H9 (cell line): ENCODE measurements around the gene ACKR4. TPM values are rescaled to one million over a fixed set of nuclear protein-coding genes. Genes with fewer than 3 reads are reported as not detected.

Experiments used
- DNase-seq: peaks from one replicate; pipeline ENCODE4 v3.0.0-alpha.2; 2017
- H2AFZ ChIP-seq: one replicate; pipeline ENCODE4 v1.6.1; 2013; ENCODE audit warnings: mild to moderate bottlenecking, low read length, control low read depth, moderate library complexity
- H2AK5ac ChIP-seq: 2 replicates; pipeline ENCODE4 v1.6.1; 2013; ENCODE audit warnings: low read length, control low read depth, mixed read lengths; ENCODE audit not compliant: insufficient read length
- H2BK120ac ChIP-seq: one replicate; pipeline ENCODE4 v1.6.1; 2013; ENCODE audit warnings: low read depth, mild to moderate bottlenecking, low read length, control low read depth, inconsistent platforms; ENCODE audit not compliant: poor library complexity, severe bottlenecking
- H2BK12ac ChIP-seq: 2 replicates; pipeline ENCODE4 v1.6.1; 2013; ENCODE audit warnings: low read length, control low read depth, mixed read lengths, low read depth; ENCODE audit not compliant: insufficient read length
- H2BK15ac ChIP-seq: 2 replicates; pipeline ENCODE4 v1.6.1; 2013; ENCODE audit warnings: low read depth, low read length, control low read depth
- H2BK20ac ChIP-seq: one replicate; pipeline ENCODE4 v1.6.1; 2013; ENCODE audit warnings: low read depth, mild to moderate bottlenecking, low read length, control low read depth, inconsistent platforms; ENCODE audit not compliant: poor library complexity, severe bottlenecking
- H2BK5ac ChIP-seq: 2 replicates; pipeline ENCODE4 v1.6.1; 2013; ENCODE audit warnings: low read length, control low read depth, mixed read lengths; ENCODE audit not compliant: insufficient read length
- H3K14ac ChIP-seq: 2 replicates; pipeline ENCODE4 v1.6.1; 2013; ENCODE audit warnings: low read length, control low read depth; ENCODE audit not compliant: insufficient read depth
- H3K18ac ChIP-seq: 2 replicates; pipeline ENCODE4 v1.6.1; 2013; ENCODE audit warnings: low read depth, mild to moderate bottlenecking, mixed read lengths, low read length, control low read depth; ENCODE audit not compliant: insufficient read length
- H3K23ac ChIP-seq: 2 replicates; pipeline ENCODE4 v1.6.1; 2013; ENCODE audit warnings: low read length, control low read depth, mixed read lengths, low read depth; ENCODE audit not compliant: insufficient read length
- H3K23me2 ChIP-seq: 2 replicates; pipeline ENCODE4 v1.6.1; 2013; ENCODE audit warnings: low read depth, mild to moderate bottlenecking, mixed read lengths, low read length, control low read depth; ENCODE audit not compliant: insufficient read length, poor library complexity, severe bottlenecking
- H3K27ac ChIP-seq: 2 replicates; pipeline ENCODE4 v1.5.1; 2013; ENCODE audit warnings: low read length, control low read depth, mixed read lengths, low read depth; ENCODE audit not compliant: insufficient read length
- H3K27me3 ChIP-seq: 2 replicates; pipeline ENCODE4 v1.6.1; 2013; ENCODE audit warnings: low read length, control low read depth, inconsistent platforms; ENCODE audit not compliant: insufficient read depth
- H3K4ac ChIP-seq: 2 replicates; pipeline ENCODE4 v1.6.1; 2013; ENCODE audit warnings: low read depth, mild to moderate bottlenecking, control low read depth, inconsistent platforms, low read length, moderate library complexity
- H3K4me1 ChIP-seq: 2 replicates; pipeline ENCODE4 v1.6.1; 2013; ENCODE audit warnings: low read length, control low read depth, inconsistent platforms; ENCODE audit not compliant: insufficient read depth
- H3K4me2 ChIP-seq: 2 replicates; pipeline ENCODE4 v1.6.1; 2013; ENCODE audit warnings: low read length, control low read depth, mixed read lengths; ENCODE audit not compliant: insufficient read length, insufficient read depth
- H3K56ac ChIP-seq: 2 replicates; pipeline ENCODE4 v1.6.1; 2013; ENCODE audit warnings: low read depth, mild to moderate bottlenecking, mixed read lengths, low read length, control low read depth; ENCODE audit not compliant: insufficient read length
- H3K79me1 ChIP-seq: 2 replicates; pipeline ENCODE4 v1.6.1; 2013; ENCODE audit warnings: low read depth, mild to moderate bottlenecking, moderate library complexity, low read length, control low read depth, inconsistent platforms; ENCODE audit not compliant: insufficient read depth, poor library complexity, severe bottlenecking
- H3K79me2 ChIP-seq: 2 replicates; pipeline ENCODE4 v1.6.1; 2013; ENCODE audit warnings: low read length, control low read depth, inconsistent platforms; ENCODE audit not compliant: insufficient read depth
- H3K9ac ChIP-seq: 2 replicates; pipeline ENCODE4 v1.6.1; 2013; ENCODE audit warnings: low read length, control low read depth, mixed read lengths; ENCODE audit not compliant: insufficient read length; ENCODE audit errors: extremely low read depth
- H3K9me3 ChIP-seq: one replicate; pipeline ENCODE4 v1.6.1; 2013; ENCODE audit warnings: low read depth, low read length, inconsistent platforms; ENCODE audit not compliant: control insufficient read depth
- H3T11ph ChIP-seq: one replicate; pipeline ENCODE4 v1.6.1; 2013; ENCODE audit warnings: mild to moderate bottlenecking, low read length, control low read depth, inconsistent platforms
- H4K20me1 ChIP-seq: one replicate; pipeline ENCODE4 v1.6.1; 2013; ENCODE audit not compliant: control insufficient read depth, insufficient read length, insufficient read depth
- H4K5ac ChIP-seq: 2 replicates; pipeline ENCODE4 v1.6.1; 2013; ENCODE audit warnings: low read depth, mild to moderate bottlenecking, mixed read lengths, low read length, control low read depth; ENCODE audit not compliant: insufficient read length
- H4K8ac ChIP-seq: replicated peaks from 2 replicates; pipeline ENCODE4 v1.6.1; 2013; ENCODE audit warnings: low read length, control low read depth, mixed read lengths, low read depth; ENCODE audit not compliant: insufficient read length
- H4K91ac ChIP-seq: 2 replicates; pipeline ENCODE4 v1.6.1; 2013; ENCODE audit warnings: low read depth, mild to moderate bottlenecking, moderate library complexity, mixed read lengths, low read length, control low read depth; ENCODE audit not compliant: insufficient read length
- H3K27ac Mint-ChIP-seq, 3 experiments: 2 replicates in 2 of 3; 3 replicates in 1 of 3; pipeline ENCODE4 v1.8.0; 2020 to 2021; ENCODE audit warnings: mixed read lengths in 3 of 3, mild to moderate bottlenecking in 1 of 3, moderate library complexity in 1 of 3
- H3K27me3 Mint-ChIP-seq: 2 replicates; pipeline ENCODE4 v1.8.0; 2021; ENCODE audit warnings: low read depth, mild to moderate bottlenecking, moderate library complexity, mixed read lengths
- H3K36me3 Mint-ChIP-seq, 3 experiments: 2 replicates in 2 of 3; 3 replicates in 1 of 3; pipeline ENCODE4 v1.8.0; 2020 to 2021; ENCODE audit warnings: low read depth in 3 of 3, mixed read lengths in 3 of 3; ENCODE audit not compliant: insufficient read depth in 1 of 3
- H3K4me1 Mint-ChIP-seq, 2 experiments: 2 replicates each; pipeline ENCODE4 v1.8.0; 2020; ENCODE audit warnings: mixed read lengths in 2 of 2
- H3K4me3 Mint-ChIP-seq, 2 experiments: 2 replicates in 1 of 2; 3 replicates in 1 of 2; pipeline ENCODE4 v1.8.0; 2020 to 2021; ENCODE audit warnings: mild to moderate bottlenecking in 2 of 2, mixed read lengths in 2 of 2, moderate library complexity in 1 of 2
- H3K9me3 Mint-ChIP-seq, 2 experiments: 2 replicates in 1 of 2; 3 replicates in 1 of 2; pipeline ENCODE4 v1.8.0; 2020; ENCODE audit warnings: mild to moderate bottlenecking in 2 of 2, mixed read lengths in 2 of 2, moderate library complexity in 1 of 2
- WGBS: extraction: QIAGEN DNeasy Blood & Tissue Kit; methylation state at CpG from one replicate; pipeline ENCODE4 v1.1.7; 2013; ENCODE audit warnings: missing lambda C conversion rate, low lambda C conversion rate, mixed read lengths; ENCODE audit not compliant: insufficient read length; ENCODE audit errors: extremely low coverage; 5-methylcytosine and 5-hydroxymethylcytosine counted together
- long read RNA-seq: library from polyadenylated mRNA; unstranded; transcript quantifications from one replicate; pipeline ENCODE4 v2.0.0, GENCODE V29; 2020
- total RNA-seq: library from RNA; stranded (reverse); gene quantifications from 2 replicates; pipeline ENCODE4 v1.2.1, GENCODE V29; 2021
- TF ChIP-seq, protein P1 (sequence below): fragments of 200-600 bp; sonication (generic); conservative IDR thresholded peaks from 3 replicates; pipeline ENCODE4 v1.8.0; 2021; ENCODE audit warnings: antibody characterized with exemption, mild to moderate bottlenecking

Gene ACKR4
- total RNA-seq = not detected in 2 replicates
- long read RNA-seq, partial matches to known transcripts = 0 of 1 reads
- long read RNA-seq, other reads (novel, unspliced or antisense) = 1 of 1 reads

- Histone ChIP-seq H3K9me3 (no peaks in the 10 kb centered on the region), H4K5ac (no peak within 1 kb of the TSS), H2BK12ac (no peak within 1 kb of the TSS), H3K79me2 (no peaks in the 10 kb centered on the region), H3K23ac (no peak within 1 kb of the TSS), H4K91ac (no peak within 1 kb of the TSS), H3K4me2 (no peak within 1 kb of the TSS), H2BK15ac (no peak within 1 kb of the TSS), H2BK20ac (no peak within 1 kb of the TSS), H3K9ac (no peak within 1 kb of the TSS), H2BK5ac (no peak within 1 kb of the TSS), H3K79me1 (no peaks in the 10 kb centered on the region), H3T11ph (no peak within 1 kb of the TSS), H3K56ac (no peak within 1 kb of the TSS), H3K27me3 (no peaks in the 10 kb centered on the region), H4K8ac (no peak within 1 kb of the TSS), H2BK120ac (no peak within 1 kb of the TSS), H3K18ac (no peak within 1 kb of the TSS), H3K4ac (no peak within 1 kb of the TSS), H3K27ac (no peak within 1 kb of the TSS), H2AFZ (no peak within 1 kb of the TSS), H3K4me1 (peaks cover 4% of the 10 kb centered on the region; the same call in 1 of the 2 replicates), H3K23me2 (no peaks in the 10 kb centered on the region), H3K14ac (no peak within 1 kb of the TSS), H2AK5ac (no peak within 1 kb of the TSS), H4K20me1 (no peaks in the 10 kb centered on the region)
- Mint-ChIP-seq H3K9me3 (no peaks in the 10 kb centered on the region), H3K36me3 (peaks cover 0 to 3% (median 0%) of the 10 kb centered on the region in 3 experiments; a peak in 3 of 7 replicates), H3K4me3 (no peak within 1 kb of the TSS), H3K27me3 (no peaks in the 10 kb centered on the region), H3K4me1 (peaks cover 5 to 6% of the 10 kb centered on the region in 2 experiments), H3K27ac (no peak within 1 kb of the TSS; a peak in 1 of 7 replicates)
- WGBS = no CpG with 5 or more reads among the region's 2 CpGs
- TF ChIP-seq, protein P1, sequence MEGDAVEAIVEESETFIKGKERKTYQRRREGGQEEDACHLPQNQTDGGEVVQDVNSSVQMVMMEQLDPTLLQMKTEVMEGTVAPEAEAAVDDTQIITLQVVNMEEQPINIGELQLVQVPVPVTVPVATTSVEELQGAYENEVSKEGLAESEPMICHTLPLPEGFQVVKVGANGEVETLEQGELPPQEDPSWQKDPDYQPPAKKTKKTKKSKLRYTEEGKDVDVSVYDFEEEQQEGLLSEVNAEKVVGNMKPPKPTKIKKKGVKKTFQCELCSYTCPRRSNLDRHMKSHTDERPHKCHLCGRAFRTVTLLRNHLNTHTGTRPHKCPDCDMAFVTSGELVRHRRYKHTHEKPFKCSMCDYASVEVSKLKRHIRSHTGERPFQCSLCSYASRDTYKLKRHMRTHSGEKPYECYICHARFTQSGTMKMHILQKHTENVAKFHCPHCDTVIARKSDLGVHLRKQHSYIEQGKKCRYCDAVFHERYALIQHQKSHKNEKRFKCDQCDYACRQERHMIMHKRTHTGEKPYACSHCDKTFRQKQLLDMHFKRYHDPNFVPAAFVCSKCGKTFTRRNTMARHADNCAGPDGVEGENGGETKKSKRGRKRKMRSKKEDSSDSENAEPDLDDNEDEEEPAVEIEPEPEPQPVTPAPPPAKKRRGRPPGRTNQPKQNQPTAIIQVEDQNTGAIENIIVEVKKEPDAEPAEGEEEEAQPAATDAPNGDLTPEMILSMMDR = no peak
- DNase-seq = no peak
These were observed at the start of gene ACKR4 for GRCh38 chr3:132596816-132597433. Gene ACKR4 (plus strand): TSS chr3:132597270. CDS start chr3:132600398, 3,128 bp downstream.
